Measurements from ENCODE around the gene ATXN7L1. TPM values are rescaled to one million over a fixed set of nuclear protein-coding genes. Genes with fewer than 3 reads are reported as not detected.

ATXN7L1 gene, protein sequence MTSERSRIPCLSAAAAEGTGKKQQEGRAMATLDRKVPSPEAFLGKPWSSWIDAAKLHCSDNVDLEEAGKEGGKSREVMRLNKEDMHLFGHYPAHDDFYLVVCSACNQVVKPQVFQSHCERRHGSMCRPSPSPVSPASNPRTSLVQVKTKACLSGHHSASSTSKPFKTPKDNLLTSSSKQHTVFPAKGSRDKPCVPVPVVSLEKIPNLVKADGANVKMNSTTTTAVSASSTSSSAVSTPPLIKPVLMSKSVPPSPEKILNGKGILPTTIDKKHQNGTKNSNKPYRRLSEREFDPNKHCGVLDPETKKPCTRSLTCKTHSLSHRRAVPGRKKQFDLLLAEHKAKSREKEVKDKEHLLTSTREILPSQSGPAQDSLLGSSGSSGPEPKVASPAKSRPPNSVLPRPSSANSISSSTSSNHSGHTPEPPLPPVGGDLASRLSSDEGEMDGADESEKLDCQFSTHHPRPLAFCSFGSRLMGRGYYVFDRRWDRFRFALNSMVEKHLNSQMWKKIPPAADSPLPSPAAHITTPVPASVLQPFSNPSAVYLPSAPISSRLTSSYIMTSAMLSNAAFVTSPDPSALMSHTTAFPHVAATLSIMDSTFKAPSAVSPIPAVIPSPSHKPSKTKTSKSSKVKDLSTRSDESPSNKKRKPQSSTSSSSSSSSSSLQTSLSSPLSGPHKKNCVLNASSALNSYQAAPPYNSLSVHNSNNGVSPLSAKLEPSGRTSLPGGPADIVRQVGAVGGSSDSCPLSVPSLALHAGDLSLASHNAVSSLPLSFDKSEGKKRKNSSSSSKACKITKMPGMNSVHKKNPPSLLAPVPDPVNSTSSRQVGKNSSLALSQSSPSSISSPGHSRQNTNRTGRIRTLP
- total RNA-seq (2014; rRNA removed; shearing (Covaris generic)) = 4.0 and 5.2 TPM in 2 replicates

DNA sequence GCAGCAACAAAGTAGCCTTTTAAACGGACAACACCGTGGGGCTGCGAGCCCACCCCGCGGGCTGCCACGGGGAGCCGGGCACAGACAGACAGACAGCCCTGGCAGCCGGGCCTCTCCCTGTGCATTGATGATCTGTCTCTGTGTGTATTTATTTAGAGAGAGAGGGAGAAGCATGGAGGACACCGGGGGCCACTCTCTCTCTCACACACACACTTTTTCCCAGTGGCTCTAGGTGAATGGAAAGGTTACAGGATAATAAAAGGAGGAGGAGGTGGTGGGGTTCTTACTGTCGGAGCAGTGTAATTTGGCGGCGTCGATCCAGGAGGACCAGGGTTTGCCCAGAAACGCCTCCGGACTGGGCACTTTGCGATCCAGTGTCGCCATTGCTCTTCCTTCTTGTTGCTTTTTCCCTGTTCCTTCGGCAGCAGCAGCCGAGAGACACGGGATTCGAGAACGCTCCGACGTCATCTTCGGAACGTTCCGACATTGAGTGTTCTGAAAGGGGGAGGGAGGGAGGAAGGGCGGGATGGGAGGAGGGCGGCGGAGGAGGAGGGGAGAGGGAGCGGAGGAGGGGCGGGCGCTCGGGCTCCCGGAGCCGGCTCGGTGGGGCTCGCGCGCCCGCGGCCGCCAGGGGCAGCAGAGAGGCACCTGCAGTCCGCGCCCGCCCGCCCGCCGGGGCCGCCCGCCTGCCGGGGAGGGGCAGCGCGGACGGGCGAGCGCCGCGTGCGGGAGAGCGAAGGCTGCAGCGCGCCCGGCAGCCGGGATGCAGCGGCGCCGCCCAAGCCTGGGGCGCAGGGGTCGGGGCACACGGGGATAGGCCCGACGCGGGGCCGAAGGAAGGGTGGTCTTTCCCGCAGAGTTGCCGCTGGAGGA is at the start of gene ATXN7L1:
Gene ATXN7L1, minus strand, starts transcription at position 509 of the 873 bp plus-strand sequence. Its CDS starts 41 bp downstream, at position 468.
- peak; percentile 97 for DNase-seq (ENCODE audit: low read depth)

DNA sequence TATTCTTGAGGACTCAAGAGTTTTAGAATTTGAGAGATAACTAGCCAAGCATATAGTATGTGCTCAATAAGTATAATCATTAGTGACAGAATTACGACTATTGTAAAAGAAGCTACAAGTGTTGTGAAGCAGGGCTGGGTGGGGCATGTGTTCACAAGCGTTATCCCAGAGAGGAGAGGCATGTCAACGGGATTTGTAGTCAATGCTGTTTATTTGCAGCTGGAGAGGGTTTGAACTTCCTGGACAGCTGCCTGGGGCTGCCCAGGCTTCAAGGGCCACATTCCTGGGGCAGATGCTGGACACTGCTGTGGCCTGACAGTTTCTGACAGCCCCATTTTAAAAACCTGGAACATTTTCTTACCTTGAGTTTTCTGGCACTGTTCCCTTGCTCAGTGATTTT is 49.7 kb upstream of the ATXN7L1 start:
- no peak for DNase-seq (ENCODE audit: low read depth)

- no peak for DNase-seq (ENCODE audit: low read depth)
Measured at GRCh38 chr7:105924945-105925344, 48.5 kb upstream of the ATXN7L1 start.

- DNase-seq (ENCODE audit: low read depth) = no peak
Measured at GRCh38 chr7:105920766-105921165, 44.4 kb upstream of the ATXN7L1 start.

DNA sequence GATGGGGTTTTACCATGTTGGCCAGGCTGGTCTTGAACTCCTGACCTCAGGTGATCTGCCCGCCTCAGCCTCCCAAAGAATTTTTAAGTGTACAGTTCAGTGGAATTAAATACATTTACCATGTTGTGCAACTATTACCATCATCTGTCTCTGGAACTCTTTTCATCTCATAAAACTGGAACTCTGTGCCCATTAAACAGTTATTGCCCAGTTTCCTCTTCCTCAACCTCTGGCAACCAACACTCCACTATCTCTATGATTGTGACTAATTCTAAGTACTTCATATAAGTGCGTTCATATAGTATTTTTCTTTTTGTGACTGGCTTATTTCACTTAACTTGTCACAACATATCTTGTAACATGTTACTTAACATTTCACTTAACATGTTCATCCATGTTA is 41.3 kb upstream of the ATXN7L1 start:
- no peak for DNase-seq (ENCODE audit: low read depth)

DNA sequence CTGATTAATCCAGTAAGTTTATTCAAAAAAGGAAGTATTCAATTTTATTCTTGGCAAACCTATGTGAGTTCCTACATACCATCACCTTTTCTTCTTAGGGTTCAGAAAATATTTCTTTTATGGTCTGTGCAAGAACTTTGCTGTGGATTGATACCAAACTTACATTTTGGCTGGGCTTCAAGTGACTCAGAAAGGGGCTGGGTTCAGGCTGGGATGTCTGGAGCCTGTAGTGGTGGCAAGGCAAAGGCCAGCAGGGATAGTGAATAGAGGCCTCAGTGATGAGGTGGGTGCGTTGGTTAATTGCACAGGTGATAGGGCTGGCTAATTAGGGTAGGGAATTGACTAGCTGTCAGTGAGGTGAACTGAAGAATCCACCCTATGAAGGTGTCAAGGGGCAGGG is 40.2 kb upstream of the ATXN7L1 start:
- peak; percentile 33 for DNase-seq (ENCODE audit: low read depth)

DNA sequence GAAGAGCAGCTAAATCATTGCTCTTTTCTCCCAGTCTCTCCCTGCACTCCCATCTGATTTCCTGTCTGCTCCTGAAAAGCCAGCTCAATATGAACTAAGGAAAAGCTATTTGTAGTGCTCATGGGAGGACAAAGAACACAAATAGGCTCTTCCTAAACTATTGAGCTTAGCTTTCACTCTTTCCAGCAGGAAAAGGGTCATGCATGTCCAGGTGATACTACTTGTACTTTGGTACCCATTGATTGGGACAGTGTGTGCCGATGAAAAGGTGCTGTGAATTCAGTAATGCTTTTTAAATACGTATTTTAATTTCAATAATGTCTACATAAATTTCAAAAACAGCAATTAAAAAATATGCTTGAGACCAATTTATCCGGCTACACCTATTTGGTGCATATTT is 37.5 kb upstream of the ATXN7L1 start:
- DNase-seq (ENCODE audit: low read depth) = no peak

- peak; percentile 14 for DNase-seq (ENCODE audit: low read depth)
Measured at GRCh38 chr7:105911961-105912575, 35.7 kb upstream of the ATXN7L1 start.

- no peak for DNase-seq (ENCODE audit: low read depth)
Measured at GRCh38 chr7:105910172-105910571, 33.8 kb upstream of the ATXN7L1 start.

DNA sequence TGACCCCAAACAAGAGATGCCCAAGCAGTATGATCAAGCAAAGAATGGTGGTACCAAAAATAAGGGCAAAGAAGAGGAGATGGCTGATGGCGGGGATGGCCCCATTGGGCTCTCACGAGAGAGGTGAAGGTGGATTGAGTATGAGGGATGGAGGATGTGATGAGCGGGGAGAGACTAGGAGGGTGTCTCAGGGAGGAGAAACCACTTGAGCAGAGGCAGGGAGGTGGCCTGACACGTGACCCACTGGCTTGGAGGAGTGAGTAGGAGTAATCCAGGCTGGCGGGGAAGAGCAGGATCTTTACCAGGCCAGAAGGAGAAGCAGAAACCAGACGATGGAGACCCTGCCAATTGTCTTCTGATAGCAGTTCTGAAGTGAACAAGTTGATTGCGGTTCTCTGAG is 33.3 kb upstream of the ATXN7L1 start:
- no peak for DNase-seq (ENCODE audit: low read depth)

GRCh38 chr7:105907129-105907846 is 30.9 kb upstream of the ATXN7L1 start:
- DNase-seq (ENCODE audit: low read depth) = no peak

DNA sequence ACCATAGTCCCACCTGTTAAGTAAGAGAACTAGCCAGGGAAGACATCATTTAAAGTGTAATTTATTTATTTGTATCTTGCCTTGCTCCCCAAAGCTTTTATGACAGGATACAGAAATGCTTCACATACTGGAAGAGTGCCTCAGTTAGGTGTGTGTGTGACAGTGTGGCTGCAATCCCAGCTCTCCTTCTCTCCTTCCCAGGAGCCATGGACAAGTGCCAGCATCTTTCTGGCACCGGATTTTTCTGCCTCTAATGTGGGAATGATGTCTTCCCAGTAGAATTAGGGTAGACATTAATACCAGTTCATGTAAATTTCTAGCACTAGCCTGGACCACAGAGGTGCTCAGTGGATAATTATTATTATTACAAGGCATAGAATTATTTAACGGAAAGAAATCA is 30.3 kb upstream of the ATXN7L1 start:
- no peak for DNase-seq (ENCODE audit: low read depth)

GRCh38 chr7:105905910-105906568 is 29.6 kb upstream of the ATXN7L1 start:
- no peak for DNase-seq (ENCODE audit: low read depth)

GRCh38 chr7:105905209-105905909 is 29.0 kb upstream of the ATXN7L1 start:
- DNase-seq (ENCODE audit: low read depth) = no peak

GRCh38 chr7:105904064-105904463 is 27.7 kb upstream of the ATXN7L1 start:
- DNase-seq (ENCODE audit: low read depth) = no peak

- DNase-seq (ENCODE audit: low read depth) = no peak
Measured at GRCh38 chr7:105902325-105902911, 26.0 kb upstream of the ATXN7L1 start.

GRCh38 chr7:105897999-105898398 is 21.6 kb upstream of the ATXN7L1 start:
- DNase-seq (ENCODE audit: low read depth) = no peak

GRCh38 chr7:105896407-105896911 is 20.1 kb upstream of the ATXN7L1 start:
- DNase-seq (ENCODE audit: low read depth) = no peak

DNA sequence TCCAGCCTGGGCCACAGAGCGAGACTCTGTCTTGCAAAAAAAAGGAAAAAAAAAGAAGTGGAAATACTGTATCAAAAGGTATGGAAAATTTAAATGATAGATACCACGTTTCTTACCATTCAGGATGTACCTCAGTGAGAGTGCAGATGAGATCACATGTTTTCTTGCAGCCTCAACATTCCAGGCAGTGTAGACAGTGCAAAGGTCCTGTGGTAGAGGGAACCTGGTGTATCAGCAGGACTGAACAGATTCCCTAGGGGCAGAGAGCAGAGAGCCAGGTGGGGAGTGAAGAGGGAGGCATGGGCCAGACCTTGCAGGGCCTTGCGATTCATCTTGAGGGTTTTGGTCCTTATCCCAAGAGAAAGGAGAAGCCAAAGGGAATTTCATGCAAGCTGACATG is 17.7 kb upstream of the ATXN7L1 start:
- DNase-seq (ENCODE audit: low read depth) = no peak
